ENCODE results near the gene COX5A. TPM values are rescaled to one million over a fixed set of nuclear protein-coding genes. Genes with fewer than 3 reads are reported as not detected.
A peak's percentile ranks its signal among the peaks of the same experiment; 100 is the strongest.

COX5A gene
- 10 to 100 TPM; 72.6 to 79.6 TPM for total RNA-seq
- 100 to 1,000 TPM; 128 to 222 TPM for polyA plus RNA-seq
- long read RNA-seq, donor 1, transcript COX5A-201 (5 exons, 1,268 nt) = major isoform, 29 of 30 reads
- long read RNA-seq, donor 1, partial matches to known transcripts = 0 of 30 reads
- long read RNA-seq, donor 1, other reads (novel, unspliced or antisense) = 1 of 30 reads
- long read RNA-seq, donor 2, transcript COX5A-201 (5 exons, 1,268 nt) = major isoform, 28 of 30 reads
- long read RNA-seq, donor 2, partial matches to known transcripts = 1 of 30 reads
- long read RNA-seq, donor 2, other reads (novel, unspliced or antisense) = 1 of 30 reads

GRCh38 chr15:74937590-74938371 is at the start of gene COX5A:
TSS of gene COX5A (minus strand) at chr15:74938073. CDS start at chr15:74938014, 59 bp downstream.
- intact Hi-C loops (cut with DNase I) = loop anchor here (2.0 to 5.0 kb wide), 2 partner anchors 31 to 95 kb away; partner anchors contain the start of genes FAM219B (in 1 of the 2) and ULK3 (in 1 of the 2)
- Histone ChIP-seq H3K27ac (ENCODE audit: low read depth in 1 of 2, low read length in 2 of 2) (peak within 1 kb of the TSS in 1 of 2 donors; percentile 49), H3K4me3 (ENCODE audit: low read length in 2 of 2) (peak within 1 kb of the TSS; percentile 65 to 77), H3K27me3 (ENCODE audit: control insufficient read depth in 1 of 2, insufficient read depth in 2 of 2, low read length in 1 of 2) (no peaks in the 10 kb centered on the region), H3K36me3 (ENCODE audit: control insufficient read depth in 1 of 2, insufficient read depth in 2 of 2, low read length in 1 of 2) (no peaks in the 10 kb centered on the region), H3K9me3 (ENCODE audit: control insufficient read depth, low read length) (no peaks in the 10 kb centered on the region), H3K4me1 (ENCODE audit: control insufficient read depth in 1 of 2, insufficient read depth in 2 of 2, low read length in 2 of 2) (no peaks in the 10 kb centered on the region)
- DNase-seq (peak; percentile 96 to 97), ATAC-seq (ENCODE audit: low FRiP score) (peak; percentile 99)
- WGBS, 2 donors = 0 to 1% methylated on average over 65 to 85 of the region's 85 CpGs

GRCh38 chr15:74983725-74984231 is 45.9 kb upstream of the COX5A start:
- 17 to 28% methylated on average over 4 of the region's 4 CpGs for WGBS, 2 donors
- no peaks in the 10 kb centered on the region for H3K27me3 ChIP-seq (ENCODE audit: control insufficient read depth in 1 of 2, insufficient read depth in 2 of 2, low read length in 1 of 2)
- intact Hi-C loops (cut with DNase I) = no loop called here
- no peaks in the 10 kb centered on the region for H3K9me3 ChIP-seq (ENCODE audit: control insufficient read depth, low read length)
- no peak overlapping the region for H3K4me3 ChIP-seq (ENCODE audit: low read length in 2 of 2)
- peak in 1 of 2 donors; percentile 7 for DNase-seq
- no peaks in the 10 kb centered on the region for H3K36me3 ChIP-seq (ENCODE audit: control insufficient read depth in 1 of 2, insufficient read depth in 2 of 2, low read length in 1 of 2)
- H3K4me1 ChIP-seq (ENCODE audit: control insufficient read depth in 1 of 2, insufficient read depth in 2 of 2, low read length in 2 of 2) = no peaks in the 10 kb centered on the region
- no peak for ATAC-seq (ENCODE audit: low FRiP score)
- no peak overlapping the region for H3K27ac ChIP-seq (ENCODE audit: low read depth in 1 of 2, low read length in 2 of 2)

- 54 to 62% methylated on average over 5 of the region's 5 CpGs for WGBS, 2 donors
- no peak for DNase-seq
- Histone ChIP-seq H3K4me1 (ENCODE audit: control insufficient read depth in 1 of 2, insufficient read depth in 2 of 2, low read length in 2 of 2) (no peaks in the 10 kb centered on the region), H3K27me3 (ENCODE audit: control insufficient read depth in 1 of 2, insufficient read depth in 2 of 2, low read length in 1 of 2) (no peaks in the 10 kb centered on the region), H3K9me3 (ENCODE audit: control insufficient read depth, low read length) (no peaks in the 10 kb centered on the region), H3K36me3 (ENCODE audit: control insufficient read depth in 1 of 2, insufficient read depth in 2 of 2, low read length in 1 of 2) (no peaks in the 10 kb centered on the region), H3K4me3 (ENCODE audit: low read length in 2 of 2) (no peak overlapping the region), H3K27ac (ENCODE audit: low read depth in 1 of 2, low read length in 2 of 2) (no peak overlapping the region)
- ATAC-seq (ENCODE audit: low FRiP score) = no peak
- intact Hi-C loops (cut with DNase I) = no loop called here
Observed at GRCh38 chr15:74982183-74982582, 44.3 kb upstream of the COX5A start.

GRCh38 chr15:74978503-74978902 is 40.6 kb upstream of the COX5A start:
- Histone ChIP-seq H3K9me3 (ENCODE audit: control insufficient read depth, low read length) (no peaks in the 10 kb centered on the region), H3K36me3 (ENCODE audit: control insufficient read depth in 1 of 2, insufficient read depth in 2 of 2, low read length in 1 of 2) (no peaks in the 10 kb centered on the region), H3K4me1 (ENCODE audit: control insufficient read depth in 1 of 2, insufficient read depth in 2 of 2, low read length in 2 of 2) (no peaks in the 10 kb centered on the region), H3K27ac (ENCODE audit: low read depth in 1 of 2, low read length in 2 of 2) (no peak overlapping the region), H3K27me3 (ENCODE audit: control insufficient read depth in 1 of 2, insufficient read depth in 2 of 2, low read length in 1 of 2) (no peaks in the 10 kb centered on the region), H3K4me3 (ENCODE audit: low read length in 2 of 2) (no peak overlapping the region)
- intact Hi-C loops (cut with DNase I) = no loop called here
- WGBS, 2 donors = 15 to 19% methylated on average over 3 of the region's 3 CpGs
- ATAC-seq (ENCODE audit: low FRiP score) (no peak), DNase-seq (peak in 1 of 2 donors; percentile 14)

- intact Hi-C loops (cut with DNase I) = no loop called here
- no peaks in the 10 kb centered on the region for H3K36me3 ChIP-seq (ENCODE audit: control insufficient read depth in 1 of 2, insufficient read depth in 2 of 2, low read length in 1 of 2)
- H3K9me3 ChIP-seq (ENCODE audit: control insufficient read depth, low read length) = no peaks in the 10 kb centered on the region
- no peak overlapping the region for H3K4me3 ChIP-seq (ENCODE audit: low read length in 2 of 2)
- WGBS, 2 donors = 84 to 88% methylated on average over 1 of the region's 1 CpG
- ATAC-seq (ENCODE audit: low FRiP score) = no peak
- H3K27ac ChIP-seq (ENCODE audit: low read depth in 1 of 2, low read length in 2 of 2) = no peak overlapping the region
- H3K27me3 ChIP-seq (ENCODE audit: control insufficient read depth in 1 of 2, insufficient read depth in 2 of 2, low read length in 1 of 2) = no peaks in the 10 kb centered on the region
- no peaks in the 10 kb centered on the region for H3K4me1 ChIP-seq (ENCODE audit: control insufficient read depth in 1 of 2, insufficient read depth in 2 of 2, low read length in 2 of 2)
- DNase-seq = peak; percentile 3 to 14
Observed at GRCh38 chr15:74978077-74978476, 40.2 kb upstream of the COX5A start.

- 49% methylated on average over 4 of the region's 4 CpGs for WGBS, 2 donors
- Histone ChIP-seq H3K27ac (ENCODE audit: low read depth in 1 of 2, low read length in 2 of 2) (no peak overlapping the region), H3K4me3 (ENCODE audit: low read length in 2 of 2) (no peak overlapping the region), H3K9me3 (ENCODE audit: control insufficient read depth, low read length) (no peaks in the 10 kb centered on the region), H3K27me3 (ENCODE audit: control insufficient read depth in 1 of 2, insufficient read depth in 2 of 2, low read length in 1 of 2) (no peaks in the 10 kb centered on the region), H3K4me1 (ENCODE audit: control insufficient read depth in 1 of 2, insufficient read depth in 2 of 2, low read length in 2 of 2) (no peaks in the 10 kb centered on the region), H3K36me3 (ENCODE audit: control insufficient read depth in 1 of 2, insufficient read depth in 2 of 2, low read length in 1 of 2) (no peaks in the 10 kb centered on the region)
- ATAC-seq (ENCODE audit: low FRiP score) (no peak), DNase-seq (no peak)
- intact Hi-C loops (cut with DNase I) = no loop called here
Observed at GRCh38 chr15:74977599-74977998, 39.7 kb upstream of the COX5A start.

- no peaks in the 10 kb centered on the region for H3K36me3 ChIP-seq (ENCODE audit: control insufficient read depth in 1 of 2, insufficient read depth in 2 of 2, low read length in 1 of 2)
- DNase-seq (peak; percentile 16 to 34), ATAC-seq (ENCODE audit: low FRiP score) (no peak)
- no peak overlapping the region for H3K27ac ChIP-seq (ENCODE audit: low read depth in 1 of 2, low read length in 2 of 2)
- intact Hi-C loops (cut with DNase I) = no loop called here
- no peaks in the 10 kb centered on the region for H3K27me3 ChIP-seq (ENCODE audit: control insufficient read depth in 1 of 2, insufficient read depth in 2 of 2, low read length in 1 of 2)
- 82 to 83% methylated on average over 1 of the region's 1 CpG for WGBS, 2 donors
- H3K9me3 ChIP-seq (ENCODE audit: control insufficient read depth, low read length) = no peaks in the 10 kb centered on the region
- H3K4me1 ChIP-seq (ENCODE audit: control insufficient read depth in 1 of 2, insufficient read depth in 2 of 2, low read length in 2 of 2) = no peaks in the 10 kb centered on the region
- H3K4me3 ChIP-seq (ENCODE audit: low read length in 2 of 2) = no peak overlapping the region
Observed at GRCh38 chr15:74976159-74976558, 38.3 kb upstream of the COX5A start.

GRCh38 chr15:74967670-74968069 is 29.8 kb upstream of the COX5A start:
- Histone ChIP-seq H3K9me3 (ENCODE audit: control insufficient read depth, low read length) (no peaks in the 10 kb centered on the region), H3K27me3 (ENCODE audit: control insufficient read depth in 1 of 2, insufficient read depth in 2 of 2, low read length in 1 of 2) (no peaks in the 10 kb centered on the region), H3K36me3 (ENCODE audit: control insufficient read depth in 1 of 2, insufficient read depth in 2 of 2, low read length in 1 of 2) (no peaks in the 10 kb centered on the region), H3K4me3 (ENCODE audit: low read length in 2 of 2) (no peak overlapping the region), H3K4me1 (ENCODE audit: control insufficient read depth in 1 of 2, insufficient read depth in 2 of 2, low read length in 2 of 2) (no peaks in the 10 kb centered on the region), H3K27ac (ENCODE audit: low read depth in 1 of 2, low read length in 2 of 2) (no peak overlapping the region)
- ATAC-seq (ENCODE audit: low FRiP score) (no peak), DNase-seq (no peak)
- 91% methylated on average over 5 of the region's 5 CpGs for WGBS, 2 donors
- intact Hi-C loops (cut with DNase I) = no loop called here
